ENCODE measurements around the gene RPL36A.

Gene RPL36A

GRCh38 chrX:101409043-101409442 lies 18.2 kb downstream of the RPL36A start:
- H3K27ac ChIP-seq (ENCODE audit: low read depth, low read length): no peak overlapping the region
- H3K9ac ChIP-seq (ENCODE audit: low read depth in 1 of 2, low read length in 2 of 2): peak overlapping the region; percentile 80 to 82

GRCh38 chrX:101410461-101410860 lies 19.6 kb downstream of the RPL36A start:
- H3K4me1 ChIP-seq (ENCODE audit: control insufficient read depth in 1 of 2, insufficient read depth in 2 of 2, low read length in 2 of 2): peaks cover 11 to 13% of the 10 kb centered on the region in 2 donors

More at GRCh38 chrX:101409043-101409442, 18.2 kb downstream of the RPL36A start:
- Histone ChIP-seq H3K4me3 (ENCODE audit: low read depth in 1 of 2, low read length in 2 of 2) (peak overlapping the region; percentile 82 to 94), H3K27me3 (ENCODE audit: control insufficient read depth in 1 of 2, insufficient read depth in 2 of 2, low read length in 2 of 2) (no peaks in the 10 kb centered on the region), H3K36me3 (ENCODE audit: control insufficient read depth in 1 of 2, insufficient read depth in 2 of 2, low read length in 2 of 2) (peaks cover 0 to 13% of the 10 kb centered on the region in 2 donors), H3K4me1 (ENCODE audit: control insufficient read depth in 1 of 2, insufficient read depth in 2 of 2, low read length in 2 of 2) (peaks cover 6 to 7% of the 10 kb centered on the region in 2 donors), H3K9me3 (ENCODE audit: control insufficient read depth in 1 of 2, low read length in 2 of 2) (no peaks in the 10 kb centered on the region)

GRCh38 chrX:101411984-101412383 lies 21.2 kb downstream of the RPL36A start:
- H3K4me3 ChIP-seq (ENCODE audit: low read depth in 1 of 2, low read length in 2 of 2): no peak overlapping the region
- H3K36me3 ChIP-seq (ENCODE audit: control insufficient read depth in 1 of 2, insufficient read depth in 2 of 2, low read length in 2 of 2): peaks cover 0 to 13% of the 10 kb centered on the region in 2 donors
- H3K27me3 ChIP-seq (ENCODE audit: control insufficient read depth in 1 of 2, insufficient read depth in 2 of 2, low read length in 2 of 2): no peaks in the 10 kb centered on the region
- H3K4me1 ChIP-seq (ENCODE audit: control insufficient read depth in 1 of 2, insufficient read depth in 2 of 2, low read length in 2 of 2): peaks cover 10 to 14% of the 10 kb centered on the region in 2 donors
- no peak overlapping the region for H3K9ac ChIP-seq (ENCODE audit: low read depth in 1 of 2, low read length in 2 of 2)
- no peak overlapping the region for H3K27ac ChIP-seq (ENCODE audit: low read depth, low read length)
- H3K9me3 ChIP-seq (ENCODE audit: control insufficient read depth in 1 of 2, low read length in 2 of 2): no peaks in the 10 kb centered on the region

More at GRCh38 chrX:101410461-101410860, 19.6 kb downstream of the RPL36A start:
- Histone ChIP-seq H3K9ac (ENCODE audit: low read depth in 1 of 2, low read length in 2 of 2) (no peak overlapping the region), H3K36me3 (ENCODE audit: control insufficient read depth in 1 of 2, insufficient read depth in 2 of 2, low read length in 2 of 2) (peaks cover 0 to 13% of the 10 kb centered on the region in 2 donors), H3K27ac (ENCODE audit: low read depth, low read length) (no peak overlapping the region), H3K27me3 (ENCODE audit: control insufficient read depth in 1 of 2, insufficient read depth in 2 of 2, low read length in 2 of 2) (no peaks in the 10 kb centered on the region), H3K4me3 (ENCODE audit: low read depth in 1 of 2, low read length in 2 of 2) (peak overlapping the region; percentile 44 to 82), H3K9me3 (ENCODE audit: control insufficient read depth in 1 of 2, low read length in 2 of 2) (no peaks in the 10 kb centered on the region)

GRCh38 chrX:101415180-101416145 lies 24.7 kb downstream of the RPL36A start:
- Histone ChIP-seq H3K4me1 (ENCODE audit: control insufficient read depth in 1 of 2, insufficient read depth in 2 of 2, low read length in 2 of 2) (peaks cover 16 to 28% of the 10 kb centered on the region in 2 donors), H3K9me3 (ENCODE audit: control insufficient read depth in 1 of 2, low read length in 2 of 2) (no peaks in the 10 kb centered on the region), H3K27me3 (ENCODE audit: control insufficient read depth in 1 of 2, insufficient read depth in 2 of 2, low read length in 2 of 2) (no peaks in the 10 kb centered on the region), H3K4me3 (ENCODE audit: low read depth in 1 of 2, low read length in 2 of 2) (no peak overlapping the region), H3K9ac (ENCODE audit: low read depth in 1 of 2, low read length in 2 of 2) (peak overlapping the region in 1 of 2 donors; percentile 46), H3K27ac (ENCODE audit: low read depth, low read length) (peak overlapping the region; percentile 22), H3K36me3 (ENCODE audit: control insufficient read depth in 1 of 2, insufficient read depth in 2 of 2, low read length in 2 of 2) (peaks cover 0 to 13% of the 10 kb centered on the region in 2 donors)

DNA sequence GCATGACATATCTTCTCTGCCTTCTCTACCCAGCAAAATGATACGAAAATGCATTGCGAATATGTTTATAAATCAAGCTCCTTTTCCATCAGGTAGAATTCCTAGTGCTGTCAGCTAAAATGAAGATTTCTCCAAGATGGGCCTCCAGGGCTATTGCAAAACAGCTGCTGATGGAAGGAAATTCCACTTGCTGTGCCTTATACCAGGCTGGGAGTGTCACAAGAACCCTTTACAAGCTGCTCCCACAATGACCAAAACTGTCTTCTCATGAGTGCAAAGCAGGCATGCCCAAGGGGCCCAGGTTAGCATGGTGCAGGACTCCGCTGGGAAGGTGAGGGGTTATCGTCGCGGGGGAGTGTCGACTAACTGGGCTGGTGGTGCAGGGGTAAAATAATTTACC lies 25.9 kb downstream of the RPL36A start:
- Histone ChIP-seq H3K9me3 (ENCODE audit: control insufficient read depth in 1 of 2, low read length in 2 of 2) (no peaks in the 10 kb centered on the region), H3K9ac (ENCODE audit: low read depth in 1 of 2, low read length in 2 of 2) (no peak overlapping the region), H3K27me3 (ENCODE audit: control insufficient read depth in 1 of 2, insufficient read depth in 2 of 2, low read length in 2 of 2) (no peaks in the 10 kb centered on the region)

DNA sequence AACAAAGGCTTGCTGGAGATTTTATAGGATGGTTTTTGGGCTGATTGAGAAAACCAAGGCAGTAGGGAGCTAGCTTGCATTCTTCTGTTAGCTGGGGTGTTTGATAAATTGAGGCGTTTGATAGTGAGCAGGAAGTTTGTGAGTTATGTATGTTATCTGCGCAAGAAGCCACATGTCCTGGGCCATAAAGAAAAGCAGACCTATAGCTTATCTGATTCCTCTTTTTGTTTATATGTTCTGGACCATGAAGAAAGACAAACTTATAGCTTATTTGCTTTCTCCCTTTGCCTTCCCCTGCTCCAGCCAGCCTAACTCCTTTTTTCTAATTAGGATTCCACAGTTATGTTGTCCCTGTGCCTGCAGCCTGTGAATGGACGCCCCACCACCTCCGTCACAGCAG lies 26.4 kb downstream of the RPL36A start:
- H3K27ac ChIP-seq (ENCODE audit: low read depth, low read length): no peak overlapping the region
- H3K36me3 ChIP-seq (ENCODE audit: control insufficient read depth in 1 of 2, insufficient read depth in 2 of 2, low read length in 2 of 2): peaks cover 0 to 9% of the 10 kb centered on the region in 2 donors
- no peaks in the 10 kb centered on the region for H3K9me3 ChIP-seq (ENCODE audit: control insufficient read depth in 1 of 2, low read length in 2 of 2)
- no peaks in the 10 kb centered on the region for H3K27me3 ChIP-seq (ENCODE audit: control insufficient read depth in 1 of 2, insufficient read depth in 2 of 2, low read length in 2 of 2)
- peaks cover 16 to 28% of the 10 kb centered on the region in 2 donors for H3K4me1 ChIP-seq (ENCODE audit: control insufficient read depth in 1 of 2, insufficient read depth in 2 of 2, low read length in 2 of 2)
- no peak overlapping the region for H3K4me3 ChIP-seq (ENCODE audit: low read depth in 1 of 2, low read length in 2 of 2)
- peak overlapping the region in 1 of 2 donors; percentile 84 for H3K9ac ChIP-seq (ENCODE audit: low read depth in 1 of 2, low read length in 2 of 2)

More for the DNA sequence above, 25.9 kb downstream of the RPL36A start:
- peaks cover 0 to 13% of the 10 kb centered on the region in 2 donors for H3K36me3 ChIP-seq (ENCODE audit: control insufficient read depth in 1 of 2, insufficient read depth in 2 of 2, low read length in 2 of 2)
- no peak overlapping the region for H3K4me3 ChIP-seq (ENCODE audit: low read depth in 1 of 2, low read length in 2 of 2)
- H3K27ac ChIP-seq (ENCODE audit: low read depth, low read length): no peak overlapping the region
- peaks cover 16 to 28% of the 10 kb centered on the region in 2 donors for H3K4me1 ChIP-seq (ENCODE audit: control insufficient read depth in 1 of 2, insufficient read depth in 2 of 2, low read length in 2 of 2)

- H3K9ac ChIP-seq (ENCODE audit: low read depth in 1 of 2, low read length in 2 of 2): peak overlapping the region; percentile 78 to 84
- peak overlapping the region; percentile 73 to 74 for H3K4me3 ChIP-seq (ENCODE audit: low read depth in 1 of 2, low read length in 2 of 2)
- H3K36me3 ChIP-seq (ENCODE audit: control insufficient read depth in 1 of 2, insufficient read depth in 2 of 2, low read length in 2 of 2): peaks cover 0 to under 1% of the 10 kb centered on the region in 2 donors
- H3K27ac ChIP-seq (ENCODE audit: low read depth, low read length): peak overlapping the region; percentile 70
- no peaks in the 10 kb centered on the region for H3K9me3 ChIP-seq (ENCODE audit: control insufficient read depth in 1 of 2, low read length in 2 of 2)
- H3K27me3 ChIP-seq (ENCODE audit: control insufficient read depth in 1 of 2, insufficient read depth in 2 of 2, low read length in 2 of 2): no peaks in the 10 kb centered on the region
- H3K4me1 ChIP-seq (ENCODE audit: control insufficient read depth in 1 of 2, insufficient read depth in 2 of 2, low read length in 2 of 2): peaks cover 16 to 28% of the 10 kb centered on the region in 2 donors
Measured at GRCh38 chrX:101417981-101418841, 27.4 kb downstream of the RPL36A start.

GRCh38 chrX:101419489-101419888 lies 28.7 kb downstream of the RPL36A start:
- H3K27ac ChIP-seq (ENCODE audit: low read depth, low read length): no peak overlapping the region
- H3K4me3 ChIP-seq (ENCODE audit: low read depth in 1 of 2, low read length in 2 of 2): no peak overlapping the region
- peak overlapping the region in 1 of 2 donors; percentile 78 for H3K9ac ChIP-seq (ENCODE audit: low read depth in 1 of 2, low read length in 2 of 2)
- no peaks in the 10 kb centered on the region for H3K27me3 ChIP-seq (ENCODE audit: control insufficient read depth in 1 of 2, insufficient read depth in 2 of 2, low read length in 2 of 2)
- H3K4me1 ChIP-seq (ENCODE audit: control insufficient read depth in 1 of 2, insufficient read depth in 2 of 2, low read length in 2 of 2): peaks cover 16 to 28% of the 10 kb centered on the region in 2 donors
- no peaks in the 10 kb centered on the region for H3K9me3 ChIP-seq (ENCODE audit: control insufficient read depth in 1 of 2, low read length in 2 of 2)
- H3K36me3 ChIP-seq (ENCODE audit: control insufficient read depth in 1 of 2, insufficient read depth in 2 of 2, low read length in 2 of 2): peaks cover 0 to under 1% of the 10 kb centered on the region in 2 donors

DNA sequence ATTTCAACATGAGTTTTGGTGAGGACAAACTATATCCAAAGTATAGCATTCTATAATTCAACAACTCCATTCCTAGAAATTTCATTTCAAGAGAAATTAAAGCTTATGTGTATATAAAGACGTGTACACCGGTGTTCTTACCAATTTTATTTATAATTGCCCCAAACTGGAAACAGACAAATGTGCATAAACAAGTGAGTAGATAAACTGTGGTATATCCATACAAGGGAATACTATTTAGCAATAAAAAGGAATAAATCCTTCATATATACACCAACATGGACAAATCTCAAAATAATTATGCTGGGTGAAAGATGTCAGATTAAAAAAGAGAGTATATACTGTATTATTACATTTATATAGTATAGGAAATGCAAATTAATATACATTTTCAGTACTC lies 37.1 kb downstream of the RPL36A start:
- H3K36me3 ChIP-seq (ENCODE audit: control insufficient read depth in 1 of 2, insufficient read depth in 2 of 2, low read length in 2 of 2): peaks cover 5 to 11% of the 10 kb centered on the region in 2 donors
- no peak overlapping the region for H3K4me3 ChIP-seq (ENCODE audit: low read depth in 1 of 2, low read length in 2 of 2)
- no peaks in the 10 kb centered on the region for H3K27me3 ChIP-seq (ENCODE audit: control insufficient read depth in 1 of 2, insufficient read depth in 2 of 2, low read length in 2 of 2)

More for the DNA sequence above, 37.1 kb downstream of the RPL36A start:
- no peaks in the 10 kb centered on the region for H3K4me1 ChIP-seq (ENCODE audit: control insufficient read depth in 1 of 2, insufficient read depth in 2 of 2, low read length in 2 of 2)
- H3K9ac ChIP-seq (ENCODE audit: low read depth in 1 of 2, low read length in 2 of 2): no peak overlapping the region
- no peaks in the 10 kb centered on the region for H3K9me3 ChIP-seq (ENCODE audit: control insufficient read depth in 1 of 2, low read length in 2 of 2)
- H3K27ac ChIP-seq (ENCODE audit: low read depth, low read length): no peak overlapping the region

Measured in duodenal mucosa (tissue), 2 donors.